Mesangial cell (primary cell): Measurements from ENCODE around the gene MRPS33. TPM values are rescaled to one million over a fixed set of nuclear protein-coding genes. Genes with fewer than 3 reads are reported as not detected.

Experiments used
- total RNA-seq: library from RNA; depleted of rRNA; stranded (reverse); fragments of >200 nt; gene quantifications from 2 replicates; pipeline ENCODE4 v1.2.3, GENCODE V29; 2015

Gene MRPS33
- 11.4 and 11.6 TPM in 2 replicates for total RNA-seq

GRCh38 chr7:141014524-141015395 lies at the start of gene MRPS33:
MRPS33 (minus strand) TSS chr7:141014952; CDS start chr7:141010633, 4,319 bp downstream.

Other genes with a start within 250 kb of the MRPS33 start
- gene BRAF, start 90.0 kb downstream of the MRPS33 start, total RNA-seq, result 6.7 and 10.4 TPM in 2 replicates
- gene TMEM178B, start 59.1 kb upstream of the MRPS33 start, total RNA-seq, result 6.0 and 19.4 TPM in 2 replicates